NCI-H524 treated with DMSO at 0.1 percent for 48 hours (cell line): ENCODE data around the gene RRN3.
"Not testable (repeated sequence)": the region's sequence is repeated elsewhere in the genome, so short reads cannot be mapped to it uniquely, and the experiment has no call there.

ENCODE experiments used
- DNase-seq: peaks from one replicate; lab custom pipeline; 2025; lab: John Stamatoyannopoulos, UW

RRN3 gene

GRCh38 chr16:15051387-15051951 lies 42.6 kb downstream of the RRN3 start:
- no peak for DNase-seq

- DNase-seq, result not testable (repeated sequence)
Measured at GRCh38 chr16:15050440-15050839, 43.6 kb downstream of the RRN3 start.

- no peak for DNase-seq
Measured at GRCh38 chr16:15049581-15050180, 44.4 kb downstream of the RRN3 start.

GRCh38 chr16:15046692-15047376 lies 47.2 kb downstream of the RRN3 start:
- DNase-seq, result no peak

- DNase-seq, result not testable (repeated sequence)
Measured at GRCh38 chr16:15045270-15045669, 48.8 kb downstream of the RRN3 start.

GRCh38 chr16:15044286-15044685 lies 49.8 kb downstream of the RRN3 start:
- DNase-seq, result no peak

- no peak for DNase-seq
Measured at GRCh38 chr16:15043344-15043743, 50.7 kb downstream of the RRN3 start.

GRCh38 chr16:15041271-15042004 lies 52.6 kb downstream of the RRN3 start:
- DNase-seq, result peak; percentile 69

- DNase-seq, result no peak
Measured at GRCh38 chr16:15038689-15039088, 55.4 kb downstream of the RRN3 start.

- DNase-seq, result no peak
Measured at GRCh38 chr16:15037745-15038144, 56.3 kb downstream of the RRN3 start.

- DNase-seq, result no peak
Measured at GRCh38 chr16:15037003-15037402, 57.1 kb downstream of the RRN3 start.

GRCh38 chr16:15035163-15035729 lies 58.8 kb downstream of the RRN3 start:
- no peak for DNase-seq

- DNase-seq, result no peak
Measured at GRCh38 chr16:15034266-15035162, 59.6 kb downstream of the RRN3 start.

GRCh38 chr16:15033309-15033707 lies 60.8 kb downstream of the RRN3 start:
- DNase-seq, result no peak

GRCh38 chr16:15032547-15033308 lies 61.3 kb downstream of the RRN3 start:
- no peak for DNase-seq

GRCh38 chr16:15031586-15031985 lies 62.5 kb downstream of the RRN3 start:
- no peak for DNase-seq

- no peak for DNase-seq
Measured at GRCh38 chr16:15031179-15031578, 62.9 kb downstream of the RRN3 start.

- DNase-seq, result not testable (repeated sequence)
Measured at GRCh38 chr16:15029749-15030148, 64.3 kb downstream of the RRN3 start.

- not testable (repeated sequence) for DNase-seq
Measured at GRCh38 chr16:15028801-15029698, 65.0 kb downstream of the RRN3 start.

GRCh38 chr16:15028345-15028715 lies 65.7 kb downstream of the RRN3 start:
- not testable (repeated sequence) for DNase-seq
